ENCODE data around the gene SUGP1.

Gene SUGP1

DNA sequence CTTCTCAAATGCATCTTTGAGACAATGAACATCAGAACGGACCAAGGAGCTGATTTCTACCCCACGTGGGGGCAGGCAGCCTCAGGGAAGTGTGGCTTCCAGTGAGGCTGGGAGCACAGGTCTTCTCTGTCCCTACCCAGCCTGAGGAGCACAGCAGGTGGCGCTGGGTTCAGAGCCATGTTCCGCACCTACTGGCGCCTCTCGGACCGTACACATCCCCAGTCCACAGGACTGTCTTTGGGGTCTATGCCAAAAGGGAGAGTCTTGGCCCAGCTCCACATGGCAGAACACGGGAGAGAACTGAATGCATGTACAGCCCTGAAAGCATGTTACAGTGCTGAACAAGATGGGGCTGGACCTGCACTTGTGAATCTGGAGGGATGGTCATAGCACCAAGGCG, 22.6 kb downstream of the SUGP1 start:
- DNase-seq (ENCODE audit: low spot score), result no peak
- TF ChIP-seq, protein P1, sequence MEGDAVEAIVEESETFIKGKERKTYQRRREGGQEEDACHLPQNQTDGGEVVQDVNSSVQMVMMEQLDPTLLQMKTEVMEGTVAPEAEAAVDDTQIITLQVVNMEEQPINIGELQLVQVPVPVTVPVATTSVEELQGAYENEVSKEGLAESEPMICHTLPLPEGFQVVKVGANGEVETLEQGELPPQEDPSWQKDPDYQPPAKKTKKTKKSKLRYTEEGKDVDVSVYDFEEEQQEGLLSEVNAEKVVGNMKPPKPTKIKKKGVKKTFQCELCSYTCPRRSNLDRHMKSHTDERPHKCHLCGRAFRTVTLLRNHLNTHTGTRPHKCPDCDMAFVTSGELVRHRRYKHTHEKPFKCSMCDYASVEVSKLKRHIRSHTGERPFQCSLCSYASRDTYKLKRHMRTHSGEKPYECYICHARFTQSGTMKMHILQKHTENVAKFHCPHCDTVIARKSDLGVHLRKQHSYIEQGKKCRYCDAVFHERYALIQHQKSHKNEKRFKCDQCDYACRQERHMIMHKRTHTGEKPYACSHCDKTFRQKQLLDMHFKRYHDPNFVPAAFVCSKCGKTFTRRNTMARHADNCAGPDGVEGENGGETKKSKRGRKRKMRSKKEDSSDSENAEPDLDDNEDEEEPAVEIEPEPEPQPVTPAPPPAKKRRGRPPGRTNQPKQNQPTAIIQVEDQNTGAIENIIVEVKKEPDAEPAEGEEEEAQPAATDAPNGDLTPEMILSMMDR (IDR thresholded peaks at IDR 0.05; ENCODE audit: extremely low read depth, missing control alignments), result no peak

DNA sequence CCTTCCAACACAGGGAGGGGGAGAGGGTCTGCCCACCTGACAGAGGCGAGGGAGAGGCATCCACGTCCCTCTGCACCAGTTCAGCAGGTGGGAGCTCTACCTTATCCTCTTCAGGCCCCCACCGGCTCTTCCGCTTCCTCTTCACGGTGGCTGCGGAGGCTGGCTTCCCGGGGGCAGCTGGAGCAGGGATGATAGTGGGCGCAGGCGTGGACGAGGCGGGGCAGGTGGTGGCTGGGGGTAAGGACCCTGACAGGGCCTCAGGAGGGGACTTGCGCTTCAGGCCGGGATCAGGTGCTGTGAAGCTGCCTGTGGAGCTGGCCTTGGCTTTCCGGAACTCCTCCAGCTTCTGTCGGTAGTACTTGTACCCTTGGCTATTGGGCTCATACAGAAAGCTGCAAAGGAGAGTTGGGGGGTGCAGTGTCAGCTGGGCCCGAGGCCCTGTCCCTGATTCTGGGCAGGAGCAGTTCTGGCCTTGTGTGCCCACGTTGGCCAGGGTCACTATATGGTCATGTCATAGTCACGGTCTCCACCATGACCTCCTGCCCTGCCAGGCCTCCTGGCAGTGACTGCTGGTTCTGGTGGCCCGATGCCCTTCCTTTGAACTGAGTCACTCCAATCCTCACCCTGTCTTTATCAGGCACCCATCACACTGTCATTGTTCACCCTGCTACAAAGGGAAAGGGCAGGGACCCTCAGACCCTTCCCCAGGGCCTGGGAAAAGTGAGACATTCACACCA, 23.2 kb downstream of the SUGP1 start:
- DNase-seq (ENCODE audit: low spot score), result no peak
- TF ChIP-seq, protein P1 (IDR thresholded peaks at IDR 0.05; ENCODE audit: extremely low read depth, missing control alignments), result no peak

DNA sequence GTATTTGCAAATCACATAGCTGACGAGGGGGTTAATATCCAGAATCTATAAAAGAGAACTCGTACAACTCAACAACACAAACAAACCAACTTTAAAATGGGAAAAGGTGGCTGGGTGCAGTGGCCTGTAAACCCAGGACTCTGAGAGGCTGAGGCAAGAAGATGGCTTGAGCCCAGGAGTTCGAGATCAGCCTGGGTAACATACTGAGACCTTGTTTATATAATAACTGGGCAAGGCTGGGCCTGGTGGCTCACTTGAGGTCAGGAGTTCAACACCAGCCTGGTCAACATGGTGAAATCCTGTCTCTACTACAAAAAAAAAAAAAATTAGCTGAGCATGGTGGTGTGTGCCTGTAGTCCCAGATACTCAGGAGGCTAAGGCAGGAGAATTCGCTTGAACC, 25.4 kb downstream of the SUGP1 start:
- no peak for DNase-seq (ENCODE audit: low spot score)
- TF ChIP-seq, protein P1 (IDR thresholded peaks at IDR 0.05; ENCODE audit: extremely low read depth, missing control alignments), result no peak

DNA sequence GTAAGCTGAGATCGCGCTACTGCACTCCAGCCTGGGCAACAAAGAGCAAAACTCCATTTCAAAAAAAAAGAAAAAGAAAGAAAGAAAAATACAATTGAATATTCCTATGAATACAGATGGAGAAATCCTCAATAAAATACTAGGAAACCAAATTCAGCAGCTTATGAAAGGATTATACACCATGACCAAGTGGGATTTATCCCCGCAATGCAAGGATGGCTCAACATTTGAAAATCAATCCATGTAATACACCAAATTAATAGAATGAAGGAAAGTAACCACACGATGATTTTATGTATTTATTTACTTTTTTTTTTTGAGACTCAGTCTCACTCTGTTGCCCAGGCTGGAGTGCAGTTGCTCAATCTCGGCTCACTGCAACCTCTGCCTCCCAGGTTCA, 27.7 kb downstream of the SUGP1 start:
- no peak for DNase-seq (ENCODE audit: low spot score)
- TF ChIP-seq, protein P1 (IDR thresholded peaks at IDR 0.05; ENCODE audit: extremely low read depth, missing control alignments), result no peak

DNA sequence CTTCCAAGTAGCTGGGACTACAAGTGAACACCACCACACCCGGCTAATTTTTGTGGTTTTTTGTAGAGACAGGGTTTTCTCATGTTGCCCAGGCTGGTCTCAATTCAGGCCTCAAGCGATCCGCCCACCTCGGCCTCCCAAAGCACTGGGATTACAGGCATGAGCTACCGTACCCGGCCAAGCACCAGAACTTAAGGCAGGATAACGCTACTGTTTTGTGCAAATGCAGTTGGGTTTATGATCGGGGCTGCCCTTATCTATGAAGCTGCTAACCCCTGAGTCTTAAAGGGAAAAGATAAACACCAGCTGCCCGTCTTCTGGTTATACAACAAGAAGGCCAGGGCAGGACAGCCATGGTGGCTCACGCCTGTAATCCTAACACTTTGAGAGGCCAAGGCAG, 34.6 kb downstream of the SUGP1 start:
- DNase-seq (ENCODE audit: low spot score), result no peak
- TF ChIP-seq, protein P1 (IDR thresholded peaks at IDR 0.05; ENCODE audit: extremely low read depth, missing control alignments), result no peak

DNA sequence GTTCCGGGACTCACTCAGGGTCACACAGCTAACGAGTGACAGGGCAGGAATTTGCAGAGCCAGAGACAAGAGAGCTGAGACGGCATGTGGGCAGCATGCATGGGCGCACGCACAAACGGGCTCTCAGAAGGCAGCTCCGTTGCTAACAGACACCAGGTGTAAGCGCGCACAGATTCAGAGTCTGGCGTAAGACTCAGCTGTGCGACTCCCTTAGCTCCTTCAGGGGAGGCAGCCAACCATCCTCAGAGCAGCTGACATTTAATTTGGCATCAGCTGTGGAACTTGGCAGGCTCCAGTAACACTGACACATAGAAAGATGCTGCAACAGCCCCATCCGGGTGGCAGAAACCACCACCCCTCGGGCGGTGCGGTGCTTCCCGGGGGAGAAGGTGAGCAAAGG, 39.7 kb downstream of the SUGP1 start:
- TF ChIP-seq, protein P1 (IDR thresholded peaks at IDR 0.05; ENCODE audit: extremely low read depth, missing control alignments), result no peak
- DNase-seq (ENCODE audit: low spot score), result no peak

DNA sequence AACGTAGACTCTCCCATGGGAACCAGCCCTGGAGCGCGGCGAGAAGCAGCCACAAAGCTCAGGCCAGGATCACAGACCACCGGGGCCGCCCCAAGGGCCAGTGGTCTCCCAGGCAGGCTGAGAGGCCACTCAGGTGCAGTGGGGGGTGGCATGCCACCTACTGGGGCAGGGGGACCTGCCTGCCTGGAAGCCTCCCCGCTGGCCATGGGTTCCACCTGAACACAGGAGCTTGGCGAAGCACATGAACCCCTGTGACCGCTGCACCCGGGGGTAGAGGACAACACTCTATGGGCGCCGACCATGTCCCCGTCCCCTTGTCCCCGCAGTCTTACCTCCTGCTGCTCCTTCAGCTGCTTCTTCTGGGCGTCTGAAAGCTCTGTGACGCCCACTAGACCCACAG, 40.5 kb downstream of the SUGP1 start:
- TF ChIP-seq, protein P1 (IDR thresholded peaks at IDR 0.05; ENCODE audit: extremely low read depth, missing control alignments), result no peak
- no peak for DNase-seq (ENCODE audit: low spot score)
